H9 (cell line): Measurements from ENCODE around the gene FJX1. TPM values are rescaled to one million over a fixed set of nuclear protein-coding genes. Genes with fewer than 3 reads are reported as not detected.

ENCODE experiments used
- DNase-seq: peaks from one replicate; pipeline ENCODE4 v3.0.0-alpha.2; 2017
- H2AFZ ChIP-seq: one replicate; pipeline ENCODE4 v1.6.1; 2013; ENCODE audit warnings: mild to moderate bottlenecking, low read length, control low read depth, moderate library complexity
- H2AK5ac ChIP-seq: 2 replicates; pipeline ENCODE4 v1.6.1; 2013; ENCODE audit warnings: low read length, control low read depth, mixed read lengths; ENCODE audit not compliant: insufficient read length
- H2BK120ac ChIP-seq: one replicate; pipeline ENCODE4 v1.6.1; 2013; ENCODE audit warnings: low read depth, mild to moderate bottlenecking, low read length, control low read depth, inconsistent platforms; ENCODE audit not compliant: poor library complexity, severe bottlenecking
- H2BK12ac ChIP-seq: 2 replicates; pipeline ENCODE4 v1.6.1; 2013; ENCODE audit warnings: low read length, control low read depth, mixed read lengths, low read depth; ENCODE audit not compliant: insufficient read length
- H2BK15ac ChIP-seq: 2 replicates; pipeline ENCODE4 v1.6.1; 2013; ENCODE audit warnings: low read depth, low read length, control low read depth
- H2BK20ac ChIP-seq: one replicate; pipeline ENCODE4 v1.6.1; 2013; ENCODE audit warnings: low read depth, mild to moderate bottlenecking, low read length, control low read depth, inconsistent platforms; ENCODE audit not compliant: poor library complexity, severe bottlenecking
- H2BK5ac ChIP-seq: 2 replicates; pipeline ENCODE4 v1.6.1; 2013; ENCODE audit warnings: low read length, control low read depth, mixed read lengths; ENCODE audit not compliant: insufficient read length
- H3K14ac ChIP-seq: 2 replicates; pipeline ENCODE4 v1.6.1; 2013; ENCODE audit warnings: low read length, control low read depth; ENCODE audit not compliant: insufficient read depth
- H3K18ac ChIP-seq: 2 replicates; pipeline ENCODE4 v1.6.1; 2013; ENCODE audit warnings: low read depth, mild to moderate bottlenecking, mixed read lengths, low read length, control low read depth; ENCODE audit not compliant: insufficient read length
- H3K23ac ChIP-seq: 2 replicates; pipeline ENCODE4 v1.6.1; 2013; ENCODE audit warnings: low read length, control low read depth, mixed read lengths, low read depth; ENCODE audit not compliant: insufficient read length
- H3K23me2 ChIP-seq: 2 replicates; pipeline ENCODE4 v1.6.1; 2013; ENCODE audit warnings: low read depth, mild to moderate bottlenecking, mixed read lengths, low read length, control low read depth; ENCODE audit not compliant: insufficient read length, poor library complexity, severe bottlenecking
- H3K27ac ChIP-seq: 2 replicates; pipeline ENCODE4 v1.5.1; 2013; ENCODE audit warnings: low read length, control low read depth, mixed read lengths, low read depth; ENCODE audit not compliant: insufficient read length
- H3K27me3 ChIP-seq: 2 replicates; pipeline ENCODE4 v1.6.1; 2013; ENCODE audit warnings: low read length, control low read depth, inconsistent platforms; ENCODE audit not compliant: insufficient read depth
- H3K4ac ChIP-seq: 2 replicates; pipeline ENCODE4 v1.6.1; 2013; ENCODE audit warnings: low read depth, mild to moderate bottlenecking, control low read depth, inconsistent platforms, low read length, moderate library complexity
- H3K4me1 ChIP-seq: 2 replicates; pipeline ENCODE4 v1.6.1; 2013; ENCODE audit warnings: low read length, control low read depth, inconsistent platforms; ENCODE audit not compliant: insufficient read depth
- H3K4me2 ChIP-seq: 2 replicates; pipeline ENCODE4 v1.6.1; 2013; ENCODE audit warnings: low read length, control low read depth, mixed read lengths; ENCODE audit not compliant: insufficient read length, insufficient read depth
- H3K56ac ChIP-seq: 2 replicates; pipeline ENCODE4 v1.6.1; 2013; ENCODE audit warnings: low read depth, mild to moderate bottlenecking, mixed read lengths, low read length, control low read depth; ENCODE audit not compliant: insufficient read length
- H3K79me1 ChIP-seq: 2 replicates; pipeline ENCODE4 v1.6.1; 2013; ENCODE audit warnings: low read depth, mild to moderate bottlenecking, moderate library complexity, low read length, control low read depth, inconsistent platforms; ENCODE audit not compliant: insufficient read depth, poor library complexity, severe bottlenecking
- H3K79me2 ChIP-seq: 2 replicates; pipeline ENCODE4 v1.6.1; 2013; ENCODE audit warnings: low read length, control low read depth, inconsistent platforms; ENCODE audit not compliant: insufficient read depth
- H3K9ac ChIP-seq: 2 replicates; pipeline ENCODE4 v1.6.1; 2013; ENCODE audit warnings: low read length, control low read depth, mixed read lengths; ENCODE audit not compliant: insufficient read length; ENCODE audit errors: extremely low read depth
- H3K9me3 ChIP-seq: one replicate; pipeline ENCODE4 v1.6.1; 2013; ENCODE audit warnings: low read depth, low read length, inconsistent platforms; ENCODE audit not compliant: control insufficient read depth
- H3T11ph ChIP-seq: one replicate; pipeline ENCODE4 v1.6.1; 2013; ENCODE audit warnings: mild to moderate bottlenecking, low read length, control low read depth, inconsistent platforms
- H4K20me1 ChIP-seq: one replicate; pipeline ENCODE4 v1.6.1; 2013; ENCODE audit not compliant: control insufficient read depth, insufficient read length, insufficient read depth
- H4K5ac ChIP-seq: 2 replicates; pipeline ENCODE4 v1.6.1; 2013; ENCODE audit warnings: low read depth, mild to moderate bottlenecking, mixed read lengths, low read length, control low read depth; ENCODE audit not compliant: insufficient read length
- H4K8ac ChIP-seq: replicated peaks from 2 replicates; pipeline ENCODE4 v1.6.1; 2013; ENCODE audit warnings: low read length, control low read depth, mixed read lengths, low read depth; ENCODE audit not compliant: insufficient read length
- H4K91ac ChIP-seq: 2 replicates; pipeline ENCODE4 v1.6.1; 2013; ENCODE audit warnings: low read depth, mild to moderate bottlenecking, moderate library complexity, mixed read lengths, low read length, control low read depth; ENCODE audit not compliant: insufficient read length
- H3K27ac Mint-ChIP-seq, 3 experiments: 2 replicates in 2 of 3; 3 replicates in 1 of 3; pipeline ENCODE4 v1.8.0; 2020 to 2021; ENCODE audit warnings: mixed read lengths in 3 of 3, mild to moderate bottlenecking in 1 of 3, moderate library complexity in 1 of 3
- H3K27me3 Mint-ChIP-seq: 2 replicates; pipeline ENCODE4 v1.8.0; 2021; ENCODE audit warnings: low read depth, mild to moderate bottlenecking, moderate library complexity, mixed read lengths
- H3K36me3 Mint-ChIP-seq, 3 experiments: 2 replicates in 2 of 3; 3 replicates in 1 of 3; pipeline ENCODE4 v1.8.0; 2020 to 2021; ENCODE audit warnings: low read depth in 3 of 3, mixed read lengths in 3 of 3; ENCODE audit not compliant: insufficient read depth in 1 of 3
- H3K4me1 Mint-ChIP-seq, 2 experiments: 2 replicates each; pipeline ENCODE4 v1.8.0; 2020; ENCODE audit warnings: mixed read lengths in 2 of 2
- H3K4me3 Mint-ChIP-seq, 2 experiments: 2 replicates in 1 of 2; 3 replicates in 1 of 2; pipeline ENCODE4 v1.8.0; 2020 to 2021; ENCODE audit warnings: mild to moderate bottlenecking in 2 of 2, mixed read lengths in 2 of 2, moderate library complexity in 1 of 2
- H3K9me3 Mint-ChIP-seq, 2 experiments: 2 replicates in 1 of 2; 3 replicates in 1 of 2; pipeline ENCODE4 v1.8.0; 2020; ENCODE audit warnings: mild to moderate bottlenecking in 2 of 2, mixed read lengths in 2 of 2, moderate library complexity in 1 of 2
- WGBS: extraction: QIAGEN DNeasy Blood & Tissue Kit; methylation state at CpG from one replicate; pipeline ENCODE4 v1.1.7; 2013; ENCODE audit warnings: missing lambda C conversion rate, low lambda C conversion rate, mixed read lengths; ENCODE audit not compliant: insufficient read length; ENCODE audit errors: extremely low coverage; 5-methylcytosine and 5-hydroxymethylcytosine counted together
- total RNA-seq: library from RNA; stranded (reverse); gene quantifications from 2 replicates; pipeline ENCODE4 v1.2.1, GENCODE V29; 2021
- TF ChIP-seq, protein P1 (sequence below): fragments of 200-600 bp; sonication (generic); conservative IDR thresholded peaks from 3 replicates; pipeline ENCODE4 v1.8.0; 2021; ENCODE audit warnings: antibody characterized with exemption, mild to moderate bottlenecking

FJX1 gene
- total RNA-seq, 1 experiment from 2014 or later = 11.5 TPM

DNA sequence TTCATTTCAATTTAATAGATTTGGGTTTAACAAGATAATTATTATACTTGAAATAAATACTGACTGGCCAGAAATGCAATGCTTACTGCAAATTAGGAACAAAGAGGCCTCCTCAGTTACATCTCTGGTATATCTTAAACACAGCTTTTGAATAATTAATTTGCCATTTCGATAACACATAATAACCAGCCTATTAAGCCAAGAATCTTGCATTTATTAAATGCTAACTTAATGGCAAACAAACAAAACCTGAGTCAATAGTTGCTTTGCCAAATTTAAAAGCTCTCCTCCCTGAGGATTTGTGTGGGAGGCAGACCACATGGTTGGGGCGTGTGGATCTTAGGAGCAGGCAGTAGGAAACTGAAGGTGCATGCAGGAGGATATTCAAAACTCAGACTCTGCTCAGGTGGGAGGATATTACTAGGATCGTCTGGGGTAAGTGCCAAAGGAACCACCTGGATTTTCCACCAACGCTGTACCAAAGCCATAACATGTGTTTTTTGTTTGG is 17.9 kb upstream of the FJX1 start:
- Histone ChIP-seq H3K4me1 (no peaks in the 10 kb centered on the region), H3K79me2 (no peaks in the 10 kb centered on the region), H2BK15ac (no peak overlapping the region), H3K9ac (no peak overlapping the region), H2BK5ac (no peak overlapping the region), H4K20me1 (no peaks in the 10 kb centered on the region), H3K4me2 (no peak overlapping the region), H4K5ac (no peak overlapping the region), H4K8ac (no peak overlapping the region), H3K9me3 (no peaks in the 10 kb centered on the region), H3K14ac (no peak overlapping the region), H4K91ac (no peak overlapping the region), H2AK5ac (no peak overlapping the region), H2BK120ac (no peak overlapping the region), H2AFZ (no peak overlapping the region), H3K23me2 (no peaks in the 10 kb centered on the region), H3K4ac (no peak overlapping the region), H3K56ac (no peak overlapping the region), H3T11ph (no peak overlapping the region), H3K18ac (no peak overlapping the region), H3K23ac (no peak overlapping the region), H3K27me3 (no peaks in the 10 kb centered on the region), H2BK20ac (no peak overlapping the region), H3K27ac (no peak overlapping the region), H2BK12ac (no peak overlapping the region), H3K79me1 (no peaks in the 10 kb centered on the region)
- Mint-ChIP-seq H3K27me3 (peaks cover 14% of the 10 kb centered on the region), H3K36me3 (no peaks in the 10 kb centered on the region), H3K4me3 (no peak overlapping the region), H3K27ac (no peak overlapping the region), H3K4me1 (peaks cover 9 to 11% of the 10 kb centered on the region in 2 experiments), H3K9me3 (no peaks in the 10 kb centered on the region; a peak in 1 of 5 replicates)
- DNase-seq = no peak
- no CpG with 5 or more reads among the region's 4 CpGs for WGBS
- TF ChIP-seq, protein P1, sequence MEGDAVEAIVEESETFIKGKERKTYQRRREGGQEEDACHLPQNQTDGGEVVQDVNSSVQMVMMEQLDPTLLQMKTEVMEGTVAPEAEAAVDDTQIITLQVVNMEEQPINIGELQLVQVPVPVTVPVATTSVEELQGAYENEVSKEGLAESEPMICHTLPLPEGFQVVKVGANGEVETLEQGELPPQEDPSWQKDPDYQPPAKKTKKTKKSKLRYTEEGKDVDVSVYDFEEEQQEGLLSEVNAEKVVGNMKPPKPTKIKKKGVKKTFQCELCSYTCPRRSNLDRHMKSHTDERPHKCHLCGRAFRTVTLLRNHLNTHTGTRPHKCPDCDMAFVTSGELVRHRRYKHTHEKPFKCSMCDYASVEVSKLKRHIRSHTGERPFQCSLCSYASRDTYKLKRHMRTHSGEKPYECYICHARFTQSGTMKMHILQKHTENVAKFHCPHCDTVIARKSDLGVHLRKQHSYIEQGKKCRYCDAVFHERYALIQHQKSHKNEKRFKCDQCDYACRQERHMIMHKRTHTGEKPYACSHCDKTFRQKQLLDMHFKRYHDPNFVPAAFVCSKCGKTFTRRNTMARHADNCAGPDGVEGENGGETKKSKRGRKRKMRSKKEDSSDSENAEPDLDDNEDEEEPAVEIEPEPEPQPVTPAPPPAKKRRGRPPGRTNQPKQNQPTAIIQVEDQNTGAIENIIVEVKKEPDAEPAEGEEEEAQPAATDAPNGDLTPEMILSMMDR = no peak
